C4-2B (cell line): ENCODE data around the gene BGLAP.

ENCODE experiments used
- CTCF ChIP-seq: fragments of 450-650 bp; conservative IDR thresholded peaks from 2 replicates; pipeline ENCODE4 v1.5.1; 2017; ENCODE audit warnings: mild to moderate bottlenecking
- ZFX ChIP-seq: fragments of 450-650 bp; IDR thresholded peaks from 2 replicates; pipeline ENCODE4 v1.6.1; 2017

GRCh38 chr1:156233426-156234127 is 8.4 kb upstream of the BGLAP start:
- no peak for TF ChIP-seq CTCF
- no peak for TF ChIP-seq ZFX
